Suprapubic skin (tissue), 4 donors: ENCODE measurements around the gene TMC6. TPM values are rescaled to one million over a fixed set of nuclear protein-coding genes. Genes with fewer than 3 reads are reported as not detected.

Experiments used
- DNase-seq, 2 donors: peaks; one replicate each; pipeline ENCODE4 v3.0.0-alpha.2; 2019; ENCODE audit warnings: low spot score in 2 of 2
- H3K27ac ChIP-seq: fragments of 200-600 bp; sonication (generic); one replicate; pipeline ENCODE4 v1.5.1; 2019
- H3K27me3 ChIP-seq: fragments of 200-600 bp; sonication (generic); one replicate; pipeline ENCODE4 v1.5.1; 2019
- H3K36me3 ChIP-seq: fragments of 200-600 bp; sonication (generic); one replicate; pipeline ENCODE4 v1.5.1; 2019
- H3K4me1 ChIP-seq: fragments of 200-600 bp; sonication (generic); one replicate; pipeline ENCODE4 v1.5.1; 2019
- H3K4me3 ChIP-seq: fragments of 200-600 bp; sonication (generic); one replicate; pipeline ENCODE4 v1.5.1; 2019; ENCODE audit warnings: mild to moderate bottlenecking
- H3K9me3 ChIP-seq: fragments of 200-600 bp; sonication (generic); one replicate; pipeline ENCODE4 v1.5.1; 2019
- CTCF ChIP-seq, 2 donors: fragments of 200-600 bp in 1 of 2; fragments of 450-650 bp in 1 of 2; sonication (generic) in 1 of 2; IDR thresholded peaks; one replicate each; pipeline ENCODE4 v1.5.1; 2016 to 2019; ENCODE audit warnings: antibody characterized with exemption in 2 of 2, mild to moderate bottlenecking in 1 of 2, moderate library complexity in 1 of 2
- EP300 ChIP-seq: sonication (generic); formaldehyde crosslinking; IDR thresholded peaks from one replicate; pipeline ENCODE4 v1.6.1; 2017; ENCODE audit warnings: antibody characterized with exemption
- POLR2A ChIP-seq, 2 donors: fragments of 450-650 bp; IDR thresholded peaks; one replicate each; pipeline ENCODE4 v1.6.1; 2017; ENCODE audit warnings: antibody characterized with exemption in 2 of 2, mild to moderate bottlenecking in 2 of 2, moderate library complexity in 2 of 2
- POLR2AphosphoS5 ChIP-seq, 3 donors: sonication (generic); formaldehyde crosslinking; IDR thresholded peaks; one replicate each; pipeline ENCODE4 v1.6.1; 2017; ENCODE audit warnings: antibody characterized with exemption in 3 of 3
- WGBS: methylation state at CpG from one replicate; pipeline ENCODE4 v1.1.5; 2018; 5-methylcytosine and 5-hydroxymethylcytosine counted together
- total RNA-seq, 4 donors: library from RNA; depleted of rRNA; stranded (reverse); fragments of >200 nt; gene quantifications; one replicate each; pipeline ENCODE4 v1.1.0, GENCODE V29; 2016

The TMC6 gene
- total RNA-seq, 4 donors from 2014 or later, result 27.9 to 48.8 (median 32.0) TPM

- Histone ChIP-seq H3K27ac (no peak overlapping the region), H3K4me1 (peaks cover 38% of the 10 kb centered on the region), H3K27me3 (no peaks in the 10 kb centered on the region), H3K9me3 (no peaks in the 10 kb centered on the region), H3K4me3 (no peak overlapping the region), H3K36me3 (no peaks in the 10 kb centered on the region)
- no peak for DNase-seq
- 81% methylated on average over 9 of the region's 22 CpGs for WGBS
- TF ChIP-seq POLR2A (IDR thresholded peaks at IDR 0.05) (no peak), CTCF (IDR thresholded peaks at IDR 0.05) (no peak), EP300 (no peak), POLR2AphosphoS5 (IDR thresholded peaks at IDR 0.05) (no peak)
Observed at GRCh38 chr17:78163881-78164747, 35.6 kb upstream of the TMC6 start.

GRCh38 chr17:78159575-78160158, 31.1 kb upstream of the TMC6 start:
- Histone ChIP-seq H3K27me3 (no peaks in the 10 kb centered on the region), H3K27ac (peak overlapping the region; percentile 79), H3K4me1 (peaks cover 31% of the 10 kb centered on the region), H3K4me3 (no peak overlapping the region), H3K9me3 (no peaks in the 10 kb centered on the region), H3K36me3 (no peaks in the 10 kb centered on the region)
- 39% methylated on average over 10 of the region's 10 CpGs for WGBS
- TF ChIP-seq EP300 (no peak), POLR2AphosphoS5 (IDR thresholded peaks at IDR 0.05) (peak in 1 of 3 donors; percentile 21)
- DNase-seq, result no peak

GRCh38 chr17:78154903-78155811, 26.6 kb upstream of the TMC6 start:
- WGBS, result 76% methylated on average over 11 of the region's 11 CpGs
- no peaks in the 10 kb centered on the region for H3K36me3 ChIP-seq
- no peaks in the 10 kb centered on the region for H3K9me3 ChIP-seq
- TF ChIP-seq CTCF (IDR thresholded peaks at IDR 0.05) (no peak), EP300 (no peak)
- H3K4me3 ChIP-seq, result no peak overlapping the region
- H3K27me3 ChIP-seq, result no peaks in the 10 kb centered on the region
- H3K27ac ChIP-seq, result no peak overlapping the region
- DNase-seq, result no peak
- peaks cover 30% of the 10 kb centered on the region for H3K4me1 ChIP-seq

- Histone ChIP-seq H3K27me3 (no peaks in the 10 kb centered on the region), H3K27ac (peak overlapping the region; percentile 53), H3K4me1 (peaks cover 26% of the 10 kb centered on the region), H3K36me3 (no peaks in the 10 kb centered on the region), H3K9me3 (no peaks in the 10 kb centered on the region), H3K4me3 (no peak overlapping the region)
- TF ChIP-seq POLR2A (IDR thresholded peaks at IDR 0.05) (no peak), POLR2AphosphoS5 (IDR thresholded peaks at IDR 0.05) (no peak), CTCF (IDR thresholded peaks at IDR 0.05) (no peak), EP300 (no peak)
- WGBS, result 31% methylated on average over 5 of the region's 7 CpGs
- no peak for DNase-seq
Observed at GRCh38 chr17:78151514-78152008, 23.0 kb upstream of the TMC6 start.

GRCh38 chr17:78148286-78149016, 19.9 kb upstream of the TMC6 start:
- Histone ChIP-seq H3K4me3 (no peak overlapping the region), H3K27ac (no peak overlapping the region), H3K27me3 (no peaks in the 10 kb centered on the region), H3K36me3 (no peaks in the 10 kb centered on the region), H3K4me1 (peaks cover 52% of the 10 kb centered on the region), H3K9me3 (no peaks in the 10 kb centered on the region)
- no peak for DNase-seq
- 76% methylated on average over 14 of the region's 14 CpGs for WGBS
- TF ChIP-seq EP300, result no peak
- TF ChIP-seq POLR2A (IDR thresholded peaks at IDR 0.05), result no peak
